ENCODE data around the gene AFG1L.
"Not testable (repeated sequence)": the region's sequence is repeated elsewhere in the genome, so short reads cannot be mapped to it uniquely, and the experiment has no call there.

The AFG1L gene

DNA sequence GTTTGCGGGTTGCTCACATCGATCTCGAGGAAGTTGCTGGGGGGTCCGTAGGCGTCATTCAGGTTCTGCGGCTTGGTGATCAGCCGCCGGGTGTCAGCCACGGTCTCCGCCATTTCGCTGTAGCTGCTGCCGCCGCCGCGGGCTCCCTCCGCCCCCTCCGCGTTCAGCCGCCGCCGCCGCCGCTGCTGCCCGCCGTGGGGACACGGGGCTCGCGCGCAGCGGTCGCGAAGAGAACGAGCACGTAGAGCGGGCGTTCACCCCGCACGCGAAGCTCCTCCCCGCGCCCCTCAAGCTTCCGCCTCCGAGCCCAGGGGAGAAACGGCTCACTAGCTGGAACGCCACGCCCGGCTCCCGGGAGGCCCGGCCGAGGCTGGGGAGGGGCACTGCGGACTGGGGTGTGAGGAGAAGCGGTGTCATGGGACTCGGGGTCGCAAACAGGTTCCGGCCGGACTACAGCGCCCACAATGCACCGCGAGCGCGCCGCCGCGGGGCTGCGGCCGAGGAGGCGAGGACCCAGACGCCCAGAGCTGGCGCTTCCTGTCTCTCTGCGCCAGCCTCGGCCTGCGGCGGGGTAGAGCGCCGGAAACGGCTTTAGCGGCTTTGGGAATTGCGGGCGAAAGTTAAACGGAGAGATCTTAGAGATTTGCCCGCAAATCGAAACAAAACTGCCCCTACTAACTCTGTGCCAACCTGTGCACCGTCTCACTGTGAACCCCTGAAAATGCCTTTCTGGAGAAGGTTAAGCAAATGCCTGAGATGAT lies 33.9 kb upstream of the AFG1L start, which contains the start of gene SNX3:
TSS of gene SNX3 (minus strand) at position 232 of the 761 bp plus-strand sequence. CDS start at position 113, 119 bp downstream.
- Histone ChIP-seq H3K4me1 (ENCODE audit: insufficient read depth, low read length) (peaks cover 7% of the 10 kb centered on the region; the same call in 1 of the 2 replicates), H3K27me3 (ENCODE audit: insufficient read depth, low read length) (no peaks in the 10 kb centered on the region), H3K4me3 (ENCODE audit: low read length) (peak within 1 kb of the TSS; percentile 83), H3K27ac (ENCODE audit: low read depth, low read length) (peak within 1 kb of the TSS; percentile 92), H3K36me3 (ENCODE audit: insufficient read depth, low read length) (no peaks in the 10 kb centered on the region), H3K9ac (ENCODE audit: low read depth, low read length) (peak within 1 kb of the TSS; percentile 84), H3K9me3 (ENCODE audit: insufficient read depth, low read depth, low read length) (no peaks in the 10 kb centered on the region)
- WGBS: under 1% methylated on average over 83 of the region's 83 CpGs

DNA sequence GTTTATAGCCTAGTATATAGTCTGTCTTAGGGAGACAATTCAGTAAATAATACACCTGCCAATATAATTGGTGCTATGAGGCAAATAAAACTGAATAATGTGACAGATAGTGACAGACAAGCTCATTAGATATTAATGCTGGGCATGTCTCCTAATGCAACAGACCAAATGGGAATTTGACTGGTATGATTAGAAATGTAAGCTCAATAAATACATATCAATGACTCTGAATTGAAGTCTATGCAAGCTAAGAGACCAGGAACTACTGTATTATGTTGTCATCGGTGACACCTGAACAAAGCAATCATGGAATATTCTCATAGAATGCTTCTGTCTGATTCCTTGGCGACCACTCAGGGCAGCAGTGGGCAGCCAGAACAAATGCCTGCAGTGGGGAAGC lies 31.5 kb upstream of the AFG1L start:
- Histone ChIP-seq H3K36me3 (ENCODE audit: insufficient read depth, low read length) (no peaks in the 10 kb centered on the region), H3K27ac (ENCODE audit: low read depth, low read length) (no peak overlapping the region), H3K27me3 (ENCODE audit: insufficient read depth, low read length) (no peaks in the 10 kb centered on the region), H3K9me3 (ENCODE audit: insufficient read depth, low read depth, low read length) (no peaks in the 10 kb centered on the region), H3K4me3 (ENCODE audit: low read length) (no peak overlapping the region), H3K4me1 (ENCODE audit: insufficient read depth, low read length) (peaks cover 7% of the 10 kb centered on the region; the same call in 1 of the 2 replicates), H3K9ac (ENCODE audit: low read depth, low read length) (no peak overlapping the region)
- WGBS: 93% methylated on average over 2 of the region's 2 CpGs

DNA sequence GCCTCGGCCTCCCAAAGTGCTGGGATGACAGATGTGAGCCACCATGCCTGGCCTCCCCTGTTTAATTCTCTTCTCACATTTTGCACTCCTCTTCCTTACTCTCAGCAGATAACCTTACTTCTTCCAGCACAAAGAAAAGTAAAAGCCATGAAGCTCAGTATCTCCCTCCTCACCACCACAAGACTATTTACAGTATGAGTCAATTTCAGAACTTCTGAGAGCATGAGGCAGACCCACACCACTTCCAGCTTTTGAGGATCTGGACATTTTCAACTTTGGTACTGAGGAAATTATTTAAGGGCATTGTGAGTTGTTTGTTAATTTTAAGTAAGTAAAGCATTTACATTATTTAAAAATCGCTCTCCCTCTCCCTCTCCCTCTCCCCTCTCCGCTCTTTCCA lies 26.0 kb upstream of the AFG1L start:
- H3K4me3 ChIP-seq (ENCODE audit: low read length): no peak overlapping the region
- H3K36me3 ChIP-seq (ENCODE audit: insufficient read depth, low read length): no peaks in the 10 kb centered on the region
- no peak overlapping the region for H3K27ac ChIP-seq (ENCODE audit: low read depth, low read length)
- no peak overlapping the region for H3K9ac ChIP-seq (ENCODE audit: low read depth, low read length)
- no peaks in the 10 kb centered on the region for H3K4me1 ChIP-seq (ENCODE audit: insufficient read depth, low read length)
- H3K9me3 ChIP-seq (ENCODE audit: insufficient read depth, low read depth, low read length): no peaks in the 10 kb centered on the region
- no peaks in the 10 kb centered on the region for H3K27me3 ChIP-seq (ENCODE audit: insufficient read depth, low read length)
- WGBS: 95% methylated on average over 3 of the region's 3 CpGs

DNA sequence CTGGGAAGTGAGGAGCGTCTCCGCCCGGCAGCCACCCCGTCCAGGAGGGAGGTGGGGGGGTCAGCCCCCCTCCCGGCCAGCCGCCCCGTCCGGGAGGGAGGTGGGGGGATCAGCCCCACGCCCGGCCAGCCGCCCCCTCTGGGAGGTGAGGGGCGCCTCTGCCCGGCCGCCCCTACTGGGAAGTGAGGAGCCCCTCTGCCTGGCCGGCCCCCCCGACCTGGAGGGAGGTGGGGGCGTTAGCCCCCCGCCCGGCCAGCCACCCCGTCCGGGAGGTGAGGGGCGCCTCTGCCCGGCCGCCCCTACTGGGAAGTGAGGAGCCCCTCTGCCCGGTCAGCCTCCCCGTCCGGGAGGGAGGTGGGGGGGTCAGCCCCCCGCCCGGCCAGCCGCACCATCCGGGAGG lies 24.9 kb upstream of the AFG1L start:
- not testable (repeated sequence) for H3K4me1 ChIP-seq (ENCODE audit: insufficient read depth, low read length); H3K9ac ChIP-seq (ENCODE audit: low read depth, low read length); H3K4me3 ChIP-seq (ENCODE audit: low read length); H3K27ac ChIP-seq (ENCODE audit: low read depth, low read length); H3K9me3 ChIP-seq (ENCODE audit: insufficient read depth, low read depth, low read length); H3K27me3 ChIP-seq (ENCODE audit: insufficient read depth, low read length); H3K36me3 ChIP-seq (ENCODE audit: insufficient read depth, low read length)
- 96% methylated on average over 31 of the region's 31 CpGs for WGBS

DNA sequence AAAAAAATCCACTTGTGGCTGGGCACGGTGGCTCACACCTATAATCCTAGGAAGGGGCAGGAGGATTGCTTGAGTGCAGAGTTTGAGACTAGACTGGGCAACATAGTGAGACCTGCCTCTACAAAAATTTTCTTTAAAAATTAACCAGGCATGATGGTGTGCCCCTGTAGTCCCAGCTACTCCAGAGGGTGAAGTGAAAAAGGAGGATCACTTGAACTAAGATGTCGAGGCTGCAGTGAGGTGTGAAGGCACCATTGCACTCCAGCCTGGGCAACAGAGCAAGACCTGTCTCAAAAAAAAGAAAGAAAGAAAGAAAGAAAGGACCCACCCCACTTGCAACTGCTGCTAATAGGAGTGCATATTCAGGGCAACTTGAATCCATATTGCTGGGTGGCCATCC lies 20.3 kb upstream of the AFG1L start:
- no peaks in the 10 kb centered on the region for H3K27me3 ChIP-seq (ENCODE audit: insufficient read depth, low read length)
- no peak overlapping the region for H3K27ac ChIP-seq (ENCODE audit: low read depth, low read length)
- H3K9me3 ChIP-seq (ENCODE audit: insufficient read depth, low read depth, low read length): no peaks in the 10 kb centered on the region
- no peaks in the 10 kb centered on the region for H3K4me1 ChIP-seq (ENCODE audit: insufficient read depth, low read length)
- H3K36me3 ChIP-seq (ENCODE audit: insufficient read depth, low read length): no peaks in the 10 kb centered on the region
- no peak overlapping the region for H3K4me3 ChIP-seq (ENCODE audit: low read length)
- H3K9ac ChIP-seq (ENCODE audit: low read depth, low read length): no peak overlapping the region
- 79% methylated on average over 2 of the region's 2 CpGs for WGBS

DNA sequence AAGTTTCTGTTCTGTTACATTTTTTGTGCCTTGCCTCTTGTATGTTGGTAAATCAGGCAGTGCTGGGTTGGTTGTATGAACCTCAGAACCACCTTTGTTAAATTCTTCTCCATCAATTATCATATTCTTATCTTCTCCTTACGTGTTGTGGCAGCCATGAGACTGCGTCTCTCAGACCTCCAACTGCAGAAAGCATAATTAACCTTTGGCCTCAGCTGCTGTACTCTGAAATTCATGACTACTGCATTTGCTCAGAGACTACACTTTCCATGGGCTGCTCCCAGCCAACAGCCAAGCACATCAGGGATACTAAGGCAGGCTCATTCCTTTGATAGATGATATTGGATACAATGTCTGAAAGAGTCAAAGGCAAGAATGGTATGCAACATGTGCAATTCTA lies 18.9 kb upstream of the AFG1L start:
- H3K27me3 ChIP-seq (ENCODE audit: insufficient read depth, low read length): no peaks in the 10 kb centered on the region
- no peak overlapping the region for H3K9ac ChIP-seq (ENCODE audit: low read depth, low read length)
- no peak overlapping the region for H3K4me3 ChIP-seq (ENCODE audit: low read length)
- H3K36me3 ChIP-seq (ENCODE audit: insufficient read depth, low read length): no peaks in the 10 kb centered on the region
- no peak overlapping the region for H3K27ac ChIP-seq (ENCODE audit: low read depth, low read length)
- peaks cover 8% of the 10 kb centered on the region for H3K4me1 ChIP-seq (ENCODE audit: insufficient read depth, low read length)
- no peaks in the 10 kb centered on the region for H3K9me3 ChIP-seq (ENCODE audit: insufficient read depth, low read depth, low read length)
- 89% methylated on average over 2 of the region's 2 CpGs for WGBS

DNA sequence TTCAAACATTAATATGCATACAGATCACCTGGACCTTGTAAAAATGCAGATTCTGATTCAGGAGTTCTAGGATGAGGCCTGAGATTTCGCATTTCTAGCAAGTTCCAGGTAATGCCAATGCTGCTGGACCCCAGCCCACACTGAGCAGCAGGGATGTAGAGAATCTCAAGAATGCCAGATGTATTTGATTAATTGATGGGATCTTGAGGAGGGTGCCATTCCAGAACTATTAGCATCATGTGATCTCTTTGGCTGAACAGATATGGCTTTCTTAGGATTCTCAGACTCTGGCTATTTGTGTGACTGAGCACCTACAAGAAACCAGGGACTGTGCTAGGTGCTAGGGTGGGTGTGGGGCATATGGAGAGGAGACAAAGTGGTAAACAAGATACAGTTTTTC lies 17.6 kb upstream of the AFG1L start:
- H3K9ac ChIP-seq (ENCODE audit: low read depth, low read length): no peak overlapping the region
- no peaks in the 10 kb centered on the region for H3K36me3 ChIP-seq (ENCODE audit: insufficient read depth, low read length)
- H3K4me3 ChIP-seq (ENCODE audit: low read length): no peak overlapping the region
- H3K27me3 ChIP-seq (ENCODE audit: insufficient read depth, low read length): no peaks in the 10 kb centered on the region
- peaks cover 10% of the 10 kb centered on the region for H3K4me1 ChIP-seq (ENCODE audit: insufficient read depth, low read length)
- no peak overlapping the region for H3K27ac ChIP-seq (ENCODE audit: low read depth, low read length)
- 90% methylated on average over 1 of the region's 1 CpG for WGBS
- no peaks in the 10 kb centered on the region for H3K9me3 ChIP-seq (ENCODE audit: insufficient read depth, low read depth, low read length)

DNA sequence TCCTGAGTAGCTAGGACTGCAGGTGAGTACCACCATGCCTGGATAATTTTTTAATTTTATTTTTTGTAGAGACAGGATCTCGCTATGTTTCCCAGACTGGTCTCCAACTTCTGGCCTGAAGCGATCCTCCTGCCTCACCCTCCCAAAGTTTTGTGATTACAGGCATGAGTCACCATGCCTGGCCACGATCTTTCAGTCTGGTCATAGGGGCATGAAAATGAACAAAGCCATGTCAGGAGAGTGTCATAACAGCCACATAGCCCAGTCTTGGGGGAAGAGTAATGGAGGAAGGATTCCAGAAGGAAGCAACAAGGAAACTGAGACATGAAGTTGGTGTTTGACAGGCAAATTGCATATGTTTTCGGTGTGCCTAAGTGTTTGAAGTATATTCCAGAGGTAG lies 17.0 kb upstream of the AFG1L start:
- Histone ChIP-seq H3K4me3 (ENCODE audit: low read length) (no peak overlapping the region), H3K27me3 (ENCODE audit: insufficient read depth, low read length) (no peaks in the 10 kb centered on the region), H3K27ac (ENCODE audit: low read depth, low read length) (no peak overlapping the region), H3K9ac (ENCODE audit: low read depth, low read length) (no peak overlapping the region), H3K9me3 (ENCODE audit: insufficient read depth, low read depth, low read length) (no peaks in the 10 kb centered on the region), H3K36me3 (ENCODE audit: insufficient read depth, low read length) (no peaks in the 10 kb centered on the region), H3K4me1 (ENCODE audit: insufficient read depth, low read length) (peaks cover 10% of the 10 kb centered on the region)
- WGBS: 89% methylated on average over 4 of the region's 4 CpGs

DNA sequence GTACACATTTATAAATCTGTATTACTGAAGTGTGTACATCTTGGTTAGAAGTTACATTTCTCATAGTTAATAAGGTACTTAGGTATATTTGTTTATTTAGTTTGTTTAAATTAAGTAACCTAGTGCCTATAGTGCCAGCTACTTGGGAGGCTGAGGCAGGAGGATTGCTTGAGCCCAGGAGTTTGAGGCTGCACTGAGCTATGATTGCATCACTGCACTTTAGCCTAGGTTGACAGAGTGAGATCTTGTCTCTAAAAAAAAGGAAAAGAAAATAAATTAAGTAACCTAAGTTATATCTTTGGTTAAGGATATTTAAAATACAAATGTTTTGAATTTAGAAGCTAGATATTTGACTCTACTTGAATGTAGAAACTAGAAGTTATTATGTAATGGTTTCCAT lies 9.5 kb upstream of the AFG1L start:
- Histone ChIP-seq H3K9me3 (ENCODE audit: insufficient read depth, low read depth, low read length) (no peaks in the 10 kb centered on the region), H3K4me3 (ENCODE audit: low read length) (no peak overlapping the region), H3K4me1 (ENCODE audit: insufficient read depth, low read length) (peaks cover 5% of the 10 kb centered on the region), H3K27ac (ENCODE audit: low read depth, low read length) (no peak overlapping the region), H3K27me3 (ENCODE audit: insufficient read depth, low read length) (no peaks in the 10 kb centered on the region), H3K9ac (ENCODE audit: low read depth, low read length) (no peak overlapping the region), H3K36me3 (ENCODE audit: insufficient read depth, low read length) (no peaks in the 10 kb centered on the region)

DNA sequence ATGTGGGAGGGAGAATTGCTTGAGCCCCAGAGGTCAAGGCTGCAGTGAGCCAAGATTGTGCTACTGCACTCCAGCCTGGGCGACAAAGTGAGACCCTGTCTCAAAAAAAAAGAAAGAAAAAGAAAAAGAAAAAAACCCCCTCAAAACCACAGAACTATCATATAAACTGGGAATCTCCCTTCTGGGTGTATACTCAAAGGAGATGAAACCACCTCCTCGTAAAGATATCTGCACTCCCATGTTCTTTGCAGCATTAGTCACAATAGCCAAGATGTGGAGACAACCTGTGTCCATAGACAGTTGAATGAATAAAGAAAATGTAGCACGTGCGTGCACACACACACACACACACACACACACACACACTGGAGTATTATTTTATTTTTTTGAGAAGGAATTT lies 8.5 kb upstream of the AFG1L start:
- Histone ChIP-seq H3K27me3 (ENCODE audit: insufficient read depth, low read length) (no peaks in the 10 kb centered on the region), H3K36me3 (ENCODE audit: insufficient read depth, low read length) (no peaks in the 10 kb centered on the region), H3K9me3 (ENCODE audit: insufficient read depth, low read depth, low read length) (no peaks in the 10 kb centered on the region), H3K9ac (ENCODE audit: low read depth, low read length) (no peak overlapping the region), H3K27ac (ENCODE audit: low read depth, low read length) (no peak overlapping the region), H3K4me3 (ENCODE audit: low read length) (no peak overlapping the region), H3K4me1 (ENCODE audit: insufficient read depth, low read length) (no peaks in the 10 kb centered on the region)
- 85% methylated on average over 2 of the region's 4 CpGs for WGBS

DNA sequence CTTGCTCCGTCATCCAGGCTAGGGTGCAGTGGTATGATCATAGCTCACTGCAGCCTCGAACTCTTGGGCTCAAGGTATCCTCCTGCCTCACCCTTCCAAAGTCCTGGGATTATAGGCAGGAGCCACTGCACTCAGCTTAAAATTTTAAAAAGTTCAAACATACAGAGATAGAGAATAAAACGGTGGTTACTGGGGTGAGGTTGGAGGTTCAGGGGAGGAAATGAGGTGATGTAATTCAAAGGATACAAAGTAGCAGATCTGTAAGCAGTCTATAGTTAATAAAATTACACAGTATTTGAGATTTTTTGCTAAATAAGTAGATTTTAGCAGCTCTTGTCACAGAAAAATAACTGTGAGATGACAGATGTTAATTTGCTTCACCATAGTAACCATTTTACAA lies 7.5 kb upstream of the AFG1L start:
- H3K36me3 ChIP-seq (ENCODE audit: insufficient read depth, low read length): no peaks in the 10 kb centered on the region
- 92% methylated on average over 3 of the region's 3 CpGs for WGBS
- no peaks in the 10 kb centered on the region for H3K27me3 ChIP-seq (ENCODE audit: insufficient read depth, low read length)
- H3K27ac ChIP-seq (ENCODE audit: low read depth, low read length): no peak overlapping the region
- H3K9ac ChIP-seq (ENCODE audit: low read depth, low read length): no peak overlapping the region
- H3K4me1 ChIP-seq (ENCODE audit: insufficient read depth, low read length): no peaks in the 10 kb centered on the region
- no peak overlapping the region for H3K4me3 ChIP-seq (ENCODE audit: low read length)
- H3K9me3 ChIP-seq (ENCODE audit: insufficient read depth, low read depth, low read length): no peaks in the 10 kb centered on the region

DNA sequence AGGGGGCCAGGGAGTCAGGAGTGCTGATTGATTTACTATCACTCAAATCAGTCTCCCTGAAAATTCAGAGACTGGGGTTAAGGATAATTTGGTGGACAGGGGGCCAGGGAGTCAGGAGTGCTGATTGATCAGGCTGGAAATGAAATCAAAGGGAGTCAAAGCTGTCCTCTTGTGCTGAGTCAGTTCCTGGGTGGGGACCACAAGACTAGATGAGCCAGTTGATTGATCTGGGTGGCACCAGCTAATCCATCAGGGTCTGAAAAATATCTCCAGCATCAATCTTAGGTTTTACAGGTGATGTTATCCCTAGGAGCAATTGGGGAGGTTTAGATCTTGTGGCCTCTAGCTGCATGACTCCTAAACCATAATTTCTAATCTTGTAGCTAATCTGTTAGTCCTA lies 6.1 kb upstream of the AFG1L start:
- Histone ChIP-seq H3K27ac (ENCODE audit: low read depth, low read length) (no peak overlapping the region), H3K9me3 (ENCODE audit: insufficient read depth, low read depth, low read length) (no peaks in the 10 kb centered on the region), H3K9ac (ENCODE audit: low read depth, low read length) (no peak overlapping the region), H3K36me3 (ENCODE audit: insufficient read depth, low read length) (no peaks in the 10 kb centered on the region), H3K4me3 (ENCODE audit: low read length) (no peak overlapping the region), H3K4me1 (ENCODE audit: insufficient read depth, low read length) (no peaks in the 10 kb centered on the region), H3K27me3 (ENCODE audit: insufficient read depth, low read length) (no peaks in the 10 kb centered on the region)
